Hepatocyte (in vitro differentiated cells): ENCODE measurements around the gene CHST8. TPM values are rescaled to one million over a fixed set of nuclear protein-coding genes. Genes with fewer than 3 reads are reported as not detected.

Source experiments
- DNase-seq: peaks from one replicate; pipeline ENCODE4 v3.0.0-alpha.2; 2016; ENCODE audit warnings: low spot score
- H2AFZ ChIP-seq: fragments of 200-600 bp; sonication (generic); 2 replicates; pipeline ENCODE4 v1.6.0; 2016; ENCODE audit warnings: antibody characterized with exemption, mild to moderate bottlenecking
- H3K27ac ChIP-seq: fragments of 200-600 bp; sonication (generic); 2 replicates; pipeline ENCODE4 v1.5.1; 2016; ENCODE audit warnings: mild to moderate bottlenecking
- H3K27me3 ChIP-seq: fragments of 200-600 bp; sonication (generic); 2 replicates; pipeline ENCODE4 v1.6.1; 2016
- H3K36me3 ChIP-seq: fragments of 200-600 bp; sonication (generic); replicated peaks from 2 replicates; pipeline ENCODE4 v1.5.1; 2016; ENCODE audit warnings: low read depth; ENCODE audit not compliant: insufficient read depth
- H3K4me1 ChIP-seq: fragments of 200-600 bp; sonication (generic); 2 replicates; pipeline ENCODE4 v1.5.1; 2016; ENCODE audit warnings: mild to moderate bottlenecking, moderate library complexity; ENCODE audit not compliant: insufficient read depth
- H3K4me2 ChIP-seq: fragments of 200-600 bp; sonication (generic); 2 replicates; pipeline ENCODE4 v1.6.0; 2016
- H3K4me3 ChIP-seq: fragments of 200-600 bp; sonication (generic); 2 replicates; pipeline ENCODE4 v1.5.1; 2016; ENCODE audit warnings: mild to moderate bottlenecking
- H3K79me2 ChIP-seq: fragments of 200-600 bp; sonication (generic); 2 replicates; pipeline ENCODE4 v1.6.0; 2017; ENCODE audit warnings: mild to moderate bottlenecking
- H3K9me2 ChIP-seq: fragments of 200-600 bp; sonication (generic); replicated peaks from 2 replicates; pipeline ENCODE4 v1.6.0; 2017; ENCODE audit warnings: mild to moderate bottlenecking; ENCODE audit not compliant: insufficient read depth
- H3K9me3 ChIP-seq: fragments of 200-600 bp; sonication (generic); 2 replicates; pipeline ENCODE4 v1.5.1; 2016; ENCODE audit warnings: low read depth, mild to moderate bottlenecking
- H4K20me1 ChIP-seq: fragments of 200-600 bp; sonication (generic); 2 replicates; pipeline ENCODE4 v1.6.0; 2016; ENCODE audit warnings: mild to moderate bottlenecking; ENCODE audit not compliant: insufficient read depth, poor library complexity, severe bottlenecking
- CTCF ChIP-seq: fragments of 200-600 bp; sonication (generic); IDR thresholded peaks from 2 replicates; pipeline ENCODE4 v1.5.1; 2016; ENCODE audit warnings: antibody characterized with exemption, mild to moderate bottlenecking; ENCODE audit not compliant: poor library complexity
- EZH2 ChIP-seq: fragments of 200-600 bp; sonication (generic); IDR thresholded peaks from 2 replicates; pipeline ENCODE4 v1.6.1; 2016; ENCODE audit warnings: antibody characterized with exemption, mild to moderate bottlenecking, borderline replicate concordance
- EZH2phosphoT487 ChIP-seq: fragments of 200-600 bp; sonication (generic); IDR thresholded peaks from one replicate; pipeline ENCODE4 v1.6.1; 2018; ENCODE audit warnings: antibody characterized with exemption, mild to moderate bottlenecking, low read depth, moderate library complexity; ENCODE audit not compliant: unreplicated experiment, severe bottlenecking
- WGBS: methylation state at CpG from one replicate; pipeline ENCODE4 v1.1.6; 2016; ENCODE audit warnings: low lambda C conversion rate; ENCODE audit errors: missing lambda C conversion rate; 5-methylcytosine and 5-hydroxymethylcytosine counted together
- polyA plus RNA-seq: library from polyadenylated mRNA; unstranded; fragments of >200 nt; fragmentation: Nextera tagmentation; extraction: Ambion mirVana; gene quantifications from 2 replicates; pipeline ENCODE4 v1.2.1, GENCODE V29; 2016
- total RNA-seq: library from RNA; depleted of rRNA; stranded (reverse); fragments of >200 nt; gene quantifications from 2 replicates; pipeline ENCODE4 v1.2.3, GENCODE V29; 2014

CHST8 gene
- total and polyA plus RNA-seq, 2 experiments from 2014 or later, result 0.07 to 0.89 TPM

DNA sequence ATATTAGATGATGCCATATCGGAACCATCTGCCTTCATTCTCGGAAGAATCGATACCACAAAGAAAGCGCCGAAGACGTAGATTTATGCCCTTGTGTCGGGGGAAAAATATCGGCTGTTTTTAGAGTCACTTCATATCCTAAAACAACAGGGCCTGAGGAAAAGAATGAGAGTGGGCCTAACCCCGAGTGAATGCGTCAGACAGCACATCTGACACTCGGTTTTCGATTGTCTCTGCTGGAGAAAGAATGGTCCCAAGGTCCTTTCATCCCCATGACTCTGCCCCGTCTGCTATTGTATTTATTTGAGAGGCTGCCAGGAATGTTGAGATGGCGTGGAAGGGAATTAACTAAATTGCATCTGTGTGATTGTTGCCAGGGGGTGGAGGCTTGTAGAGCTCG, 46.1 kb downstream of the CHST8 start:
- Histone ChIP-seq H3K4me1 (no peaks in the 10 kb centered on the region), H3K9me3 (no peaks in the 10 kb centered on the region), H3K27me3 (peaks cover 11% of the 10 kb centered on the region), H3K4me3 (no peak overlapping the region), H2AFZ (no peak overlapping the region), H3K9me2 (no peaks in the 10 kb centered on the region), H3K4me2 (no peak overlapping the region), H3K27ac (no peak overlapping the region), H3K36me3 (no peaks in the 10 kb centered on the region), H4K20me1 (no peaks in the 10 kb centered on the region), H3K79me2 (no peaks in the 10 kb centered on the region)
- no peak for TF ChIP-seq CTCF
- no peak for TF ChIP-seq EZH2phosphoT487
- TF ChIP-seq EZH2, result no peak
- WGBS, result 88% methylated on average over 15 of the region's 15 CpGs
- DNase-seq, result no peak

GRCh38 chr19:33668968-33669367, 47.2 kb downstream of the CHST8 start:
- H3K9me2 ChIP-seq, result no peaks in the 10 kb centered on the region
- TF ChIP-seq CTCF (no peak), EZH2phosphoT487 (no peak), EZH2 (no peak)
- DNase-seq, result no peak
- H3K9me3 ChIP-seq, result no peaks in the 10 kb centered on the region
- H3K4me2 ChIP-seq, result no peak overlapping the region
- no peak overlapping the region for H2AFZ ChIP-seq
- no peak overlapping the region for H3K27ac ChIP-seq
- no peak overlapping the region for H3K4me3 ChIP-seq
- 80% methylated on average over 8 of the region's 8 CpGs for WGBS
- H3K4me1 ChIP-seq, result no peaks in the 10 kb centered on the region
- H3K36me3 ChIP-seq, result no peaks in the 10 kb centered on the region
- H3K27me3 ChIP-seq, result peaks cover 11% of the 10 kb centered on the region
- H4K20me1 ChIP-seq, result no peaks in the 10 kb centered on the region
- no peaks in the 10 kb centered on the region for H3K79me2 ChIP-seq

DNA sequence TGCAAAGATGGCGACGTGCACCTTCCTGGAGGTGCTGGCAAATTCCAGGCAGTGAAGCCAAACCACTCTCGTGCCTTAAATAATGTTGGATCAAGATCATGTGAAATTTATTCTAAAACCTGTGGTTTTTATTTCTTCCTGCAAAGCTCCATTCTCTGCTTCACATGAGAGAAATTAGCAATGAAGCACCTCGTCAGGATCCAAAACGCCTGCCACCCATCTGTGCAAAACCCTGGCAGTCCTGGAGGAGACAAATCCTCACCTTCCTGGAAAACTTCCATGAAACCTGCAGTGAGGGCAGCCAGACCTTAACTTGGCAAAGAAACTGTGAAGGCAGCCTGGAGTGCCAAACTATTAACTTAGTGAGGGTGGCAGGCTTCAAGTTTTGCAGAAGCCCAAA, 47.6 kb downstream of the CHST8 start:
- Histone ChIP-seq H4K20me1 (no peaks in the 10 kb centered on the region), H3K36me3 (no peaks in the 10 kb centered on the region), H3K27ac (no peak overlapping the region), H2AFZ (no peak overlapping the region), H3K27me3 (peaks cover 11% of the 10 kb centered on the region), H3K4me3 (no peak overlapping the region), H3K9me3 (no peaks in the 10 kb centered on the region), H3K4me2 (no peak overlapping the region), H3K79me2 (no peaks in the 10 kb centered on the region), H3K4me1 (no peaks in the 10 kb centered on the region), H3K9me2 (no peaks in the 10 kb centered on the region)
- TF ChIP-seq EZH2 (no peak), EZH2phosphoT487 (no peak), CTCF (no peak)
- WGBS, result 91% methylated on average over 5 of the region's 5 CpGs
- DNase-seq, result no peak

DNA sequence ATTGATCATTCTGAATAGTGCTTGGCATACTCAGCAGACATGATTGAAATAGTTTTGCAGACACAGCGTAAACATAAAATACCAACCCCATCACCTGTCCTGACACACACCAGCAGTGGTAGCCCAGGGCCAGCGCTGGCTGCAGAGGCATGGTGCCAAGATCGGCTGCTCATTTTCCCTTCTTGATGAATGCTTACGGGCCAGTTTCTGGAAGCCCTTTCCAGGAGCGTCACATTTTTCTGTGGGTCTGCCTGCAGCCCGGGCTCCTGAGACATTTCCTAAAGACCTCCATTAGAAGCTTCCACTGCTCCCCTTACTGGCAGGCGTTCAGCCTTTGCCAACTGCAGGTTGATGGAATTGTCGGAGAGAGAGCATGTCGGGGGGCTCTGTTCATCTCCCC, 48.6 kb downstream of the CHST8 start:
- DNase-seq, result no peak
- H3K9me3 ChIP-seq, result no peaks in the 10 kb centered on the region
- H4K20me1 ChIP-seq, result no peaks in the 10 kb centered on the region
- no peak overlapping the region for H3K4me2 ChIP-seq
- H2AFZ ChIP-seq, result no peak overlapping the region
- H3K9me2 ChIP-seq, result no peaks in the 10 kb centered on the region
- no peaks in the 10 kb centered on the region for H3K36me3 ChIP-seq
- H3K27ac ChIP-seq, result no peak overlapping the region
- TF ChIP-seq EZH2 (no peak), CTCF (no peak), EZH2phosphoT487 (no peak)
- peaks cover 11% of the 10 kb centered on the region for H3K27me3 ChIP-seq
- 86% methylated on average over 9 of the region's 9 CpGs for WGBS
- no peaks in the 10 kb centered on the region for H3K79me2 ChIP-seq
- no peak overlapping the region for H3K4me3 ChIP-seq
- no peaks in the 10 kb centered on the region for H3K4me1 ChIP-seq
